PFSK-1 (cell line): ENCODE data around the gene FAM186B.

Source experiments
- REST ChIP-seq, 2 experiments: IDR thresholded peaks; 2 replicates each; pipeline versions ENCODE4 v1.6.1 to v1.8.0; 2011 to 2012; ENCODE audit warnings: low read depth in 2 of 2, low read length in 2 of 2, control low read depth in 1 of 2, inconsistent platforms in 1 of 2, mild to moderate bottlenecking in 1 of 2, moderate library complexity in 1 of 2; ENCODE audit not compliant: insufficient read depth in 1 of 2
- TAF1 ChIP-seq: IDR thresholded peaks from 2 replicates; pipeline ENCODE4 v1.6.1; 2012; ENCODE audit warnings: low read length, control low read depth, borderline replicate concordance; ENCODE audit not compliant: insufficient read depth

DNA sequence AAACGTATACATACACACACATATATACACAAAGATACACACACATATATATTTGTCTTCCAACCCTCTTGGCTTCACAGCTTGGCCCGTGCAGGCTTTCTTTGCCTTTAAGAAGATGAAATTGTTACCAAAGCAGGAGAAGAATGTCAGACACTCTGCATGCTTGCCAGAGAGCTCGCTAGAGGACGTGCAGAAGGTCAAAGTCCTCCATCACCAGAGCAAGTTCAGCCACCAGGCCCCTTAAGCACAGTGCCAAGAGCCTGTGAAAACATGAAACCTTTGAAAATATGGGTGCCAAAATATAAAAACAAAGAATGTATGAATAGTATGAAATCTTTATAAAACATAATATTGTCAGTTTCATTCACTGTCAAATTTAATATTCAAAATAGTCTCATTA is 22.6 kb downstream of the FAM186B start:
- TF ChIP-seq TAF1 (no peak), REST (IDR thresholded peaks at IDR 0.05; ENCODE audit: insufficient read depth in 1 of 2, low read depth in 2 of 2, low read length in 2 of 2) (no peak)
